A549 (cell line): Measurements from ENCODE around the gene COG7. TPM values are rescaled to one million over a fixed set of nuclear protein-coding genes. Genes with fewer than 3 reads are reported as not detected.

Experiments used
- ATAC-seq, 2 experiments: fragments of 200-7000 bp in 1 of 2; fragments of >200 bp in 1 of 2; cut with Nextera tagmentation in 1 of 2; cut with Tn5 transposase in 1 of 2; 3 replicates each; pipeline versions ENCODE4 v1.8.0 to v1.9.1; 2018 to 2020; ENCODE audit warnings: mild to moderate bottlenecking in 1 of 2, moderate library complexity in 1 of 2
- CTCF ChIA-PET: fragments of 300-600 bp; sonication (Branson Sonifier 250); formaldehyde crosslinking; extraction: SDS; loops from one replicate; lab custom pipeline; 2021; ENCODE audit warnings: antibody characterized with exemption, inconsistent platforms; lab: Yijun Ruan, JAX
- POLR2A ChIA-PET: fragments of 350-600 bp; formaldehyde crosslinking; extraction: SDS; loops from one replicate; lab custom pipeline; 2021; ENCODE audit warnings: antibody characterized with exemption, inconsistent platforms; lab: Yijun Ruan, JAX
- DNase-seq, 2 experiments: peaks; one replicate each; pipeline versions ENCODE4 v3.0.0 to v3.0.0-alpha.2; 2011 to 2016; ENCODE audit warnings: low read depth in 1 of 2, low spot score in 1 of 2
- FAIRE-seq: peaks from 2 replicates; lab custom pipeline; 2011; peaks lifted over from hg19 to GRCh38; lab: Jason Lieb, UNC
- H3K27ac ChIP-seq, 2 experiments: fragments of >200 bp; sonication (Bioruptor Twin); formaldehyde crosslinking; 3 replicates each; pipeline ENCODE4 v1.5.1; 2016 to 2017
- H3K4me1 ChIP-seq: fragments of >200 bp; sonication (Bioruptor Twin); formaldehyde crosslinking; 3 replicates; pipeline ENCODE4 v1.6.1; 2016
- H3K4me2 ChIP-seq: fragments of >200 bp; sonication (Bioruptor Twin); formaldehyde crosslinking; 3 replicates; pipeline ENCODE4 v1.6.1; 2016
- H3K4me3 ChIP-seq: fragments of >200 bp; sonication (Bioruptor Twin); formaldehyde crosslinking; 3 replicates; pipeline ENCODE4 v1.5.1; 2016
- H3K9me3 ChIP-seq: fragments of >200 bp; sonication (Bioruptor Twin); formaldehyde crosslinking; 3 replicates; pipeline ENCODE4 v1.6.1; 2016
- BCL3 ChIP-seq: fragments of >200 bp; sonication (Bioruptor Twin); formaldehyde crosslinking; IDR thresholded peaks from 3 replicates; pipeline ENCODE4 v1.6.1; 2016
- CBX8 ChIP-seq: fragments of 200-600 bp; sonication (generic); IDR thresholded peaks from 2 replicates; pipeline ENCODE4 v1.6.1; 2016
- CEBPB ChIP-seq, 2 experiments: fragments of >200 bp in 1 of 2; sonication (Bioruptor Twin) in 1 of 2; formaldehyde crosslinking in 1 of 2; IDR thresholded peaks; 2 replicates each; pipeline ENCODE4 v1.6.1; 2012 to 2016
- EHMT2 ChIP-seq: fragments of 200-600 bp; sonication (generic); IDR thresholded peaks from 2 replicates; pipeline ENCODE4 v1.6.1; 2016; ENCODE audit warnings: antibody characterized with exemption, low read depth, mild to moderate bottlenecking, moderate library complexity
- FOXS1 ChIP-seq: fragments of 250-450 bp; sonication (Bioruptor Pico); IDR thresholded peaks from 2 replicates; pipeline ENCODE4 v1.5.0; 2020; ENCODE audit warnings: mild to moderate bottlenecking, moderate library complexity
- GATA3 ChIP-seq: IDR thresholded peaks from 2 replicates; pipeline ENCODE4 v1.6.1; 2012; ENCODE audit warnings: borderline replicate concordance
- HES2 ChIP-seq: fragments of >200 bp; sonication (Bioruptor Twin); formaldehyde crosslinking; IDR thresholded peaks from 2 replicates; pipeline ENCODE4 v1.6.1; 2016
- HMGXB4 ChIP-seq: fragments of 250-450 bp; sonication (Bioruptor Pico); IDR thresholded peaks from 2 replicates; pipeline ENCODE4 v1.5.0; 2021; ENCODE audit warnings: mild to moderate bottlenecking, moderate library complexity, borderline replicate concordance
- HOXA7 ChIP-seq: fragments of 250-450 bp; sonication (Bioruptor Pico); IDR thresholded peaks from 2 replicates; pipeline ENCODE4 v1.5.0; 2020; ENCODE audit warnings: mild to moderate bottlenecking, moderate library complexity
- HOXB13 ChIP-seq: fragments of 250-450 bp; sonication (Bioruptor Pico); IDR thresholded peaks from 2 replicates; pipeline ENCODE4 v1.5.0; 2020; ENCODE audit warnings: low read depth, mild to moderate bottlenecking, moderate library complexity
- HOXB5 ChIP-seq: fragments of 250-450 bp; sonication (Bioruptor Pico); IDR thresholded peaks from 2 replicates; pipeline ENCODE4 v1.5.0; 2020; ENCODE audit warnings: mild to moderate bottlenecking, moderate library complexity
- JUNB ChIP-seq: fragments of >200 bp; sonication (Bioruptor Twin); formaldehyde crosslinking; IDR thresholded peaks from 2 replicates; pipeline ENCODE4 v1.6.1; 2016
- KDM1A ChIP-seq: fragments of 200-600 bp; sonication (generic); IDR thresholded peaks from 2 replicates; pipeline ENCODE4 v1.6.1; 2016; ENCODE audit warnings: low read depth, mild to moderate bottlenecking
- KDM5A ChIP-seq: fragments of 200-600 bp; sonication (generic); IDR thresholded peaks from 2 replicates; pipeline ENCODE4 v1.6.1; 2016; ENCODE audit warnings: antibody characterized with exemption, mild to moderate bottlenecking
- NFE2L2 ChIP-seq: fragments of 150-350 bp; conservative IDR thresholded peaks from 2 replicates; pipeline ENCODE4 v1.6.1; 2014; ENCODE audit warnings: low read length
- PBX3 ChIP-seq: IDR thresholded peaks from 2 replicates; pipeline ENCODE4 v1.6.1; 2012
- POLR2A ChIP-seq: IDR thresholded peaks from 2 replicates; pipeline ENCODE4 v1.6.1; 2012; ENCODE audit warnings: mild to moderate bottlenecking, low read length
- RFX5 ChIP-seq: fragments of 450-650 bp; IDR thresholded peaks from 2 replicates; pipeline ENCODE4 v1.7.1; 2014; ENCODE audit warnings: antibody characterized with exemption, mild to moderate bottlenecking, moderate library complexity
- ZFP36 ChIP-seq: fragments of 450-650 bp; IDR thresholded peaks from 2 replicates; pipeline ENCODE4 v1.6.1; 2014; ENCODE audit warnings: borderline replicate concordance; ENCODE audit not compliant: partially characterized antibody
- ZSCAN20 ChIP-seq: fragments of 250-450 bp; sonication (Bioruptor Pico); IDR thresholded peaks from 2 replicates; pipeline ENCODE4 v1.8.0; 2022; ENCODE audit warnings: mild to moderate bottlenecking, moderate library complexity
- WGBS: methylation state at CpG from one replicate; pipeline ENCODE4 v1.1.6; 2017; ENCODE audit errors: missing lambda C conversion rate; 5-methylcytosine and 5-hydroxymethylcytosine counted together
- polyA plus RNA-seq, 4 experiments: library from polyadenylated mRNA; depleted of rRNA in 3 of 4; stranded (reverse); fragments of >200 nt; fragmentation: RNase III in 1 of 4; extraction: RNeasy Plus Mini Kit Qiagen cat#74134 plus additional on column Dnase treatment in 1 of 4; gene quantifications; 2 replicates in 3 of 4; 3 replicates in 1 of 4; pipeline ENCODE4 v1.2.3, GENCODE V29; 2011 to 2017

Gene COG7
- polyA plus RNA-seq, 2 of the 4 experiments (the other 2 are of a cell fraction): 11.3 to 18.5 TPM

GRCh38 chr16:23357761-23358290, 95.2 kb downstream of the COG7 start:
- Histone ChIP-seq H3K27ac (no peak overlapping the region), H3K4me1 (peaks cover 6% of the 10 kb centered on the region; the same call in 1 of the 3 replicates), H3K4me2 (no peak overlapping the region), H3K4me3 (no peak overlapping the region), H3K9me3 (no peaks in the 10 kb centered on the region)
- ATAC-seq (no peak), DNase-seq (no peak), FAIRE-seq (no peak)
- WGBS: 78% methylated on average over 8 of the region's 8 CpGs
- ChIA-PET POLR2A (no interaction called here), CTCF (interaction anchor here (1.0 to 1.9 kb wide), 2 partner anchors 77 to 176 kb away, joined by 3 to 6 read pairs; no protein-coding TSS in a partner anchor)
- no peak for TF ChIP-seq BCL3
- no peak for TF ChIP-seq ZFP36
- no peak for TF ChIP-seq HOXB13 (CRISPR knock-in tag)
- no peak for TF ChIP-seq POLR2A
- no peak for TF ChIP-seq RFX5
- no peak for TF ChIP-seq HOXA7 (CRISPR knock-in tag)

GRCh38 chr16:23356941-23357340, 96.0 kb downstream of the COG7 start:
- POLR2A ChIA-PET: no interaction called here
- Histone ChIP-seq H3K4me2 (no peak overlapping the region), H3K4me3 (no peak overlapping the region), H3K9me3 (no peaks in the 10 kb centered on the region), H3K27ac (no peak overlapping the region)
- WGBS: 100% methylated on average over 4 of the region's 7 CpGs
- CTCF ChIA-PET: interaction anchor here (1.3 to 1.9 kb wide), 2 partner anchors 78 to 155 kb away, joined by 3 to 6 read pairs; no protein-coding TSS in a partner anchor
- FAIRE-seq (no peak), DNase-seq (no peak)
- TF ChIP-seq ZSCAN20 (CRISPR knock-in tag) (no peak), HOXB5 (CRISPR knock-in tag) (no peak), JUNB (no peak), HMGXB4 (CRISPR knock-in tag) (no peak), NFE2L2 (no peak), ZFP36 (no peak), PBX3 (no peak), CBX8 (no peak), CEBPB (IDR thresholded peaks at IDR 0.05) (no peak), GATA3 (no peak), KDM5A (no peak), HES2 (no peak), EHMT2 (no peak), FOXS1 (CRISPR knock-in tag) (no peak), KDM1A (no peak)
- TF ChIP-seq, all 56 proteins: peak for 0
- no peak for ATAC-seq
- no peaks in the 10 kb centered on the region; the same call in 2 of the 3 replicates for H3K4me1 ChIP-seq
